Measurements from ENCODE around the gene CLIP1.
"Not testable (repeated sequence)": the region's sequence is repeated elsewhere in the genome, so short reads cannot be mapped to it uniquely, and the experiment has no call there.

Gene CLIP1

DNA sequence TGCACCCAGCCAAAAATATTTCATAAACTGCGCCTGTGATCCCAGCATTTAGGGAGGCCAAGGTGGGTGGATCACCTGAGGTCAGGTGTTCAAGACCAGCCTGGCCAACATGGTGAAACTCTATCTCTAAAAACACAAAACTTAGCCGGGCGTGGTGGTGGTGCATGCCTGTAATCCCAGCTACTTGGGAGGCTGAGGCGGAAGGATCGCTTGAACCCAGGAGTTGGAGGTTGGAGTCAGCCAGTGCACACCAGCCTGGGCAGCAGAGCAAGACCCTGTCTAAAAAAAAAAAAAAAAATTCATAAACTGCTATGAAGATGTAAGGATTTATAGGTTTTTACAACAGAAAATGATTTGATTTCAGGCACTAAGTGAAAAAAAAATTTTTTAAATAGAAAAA, 6.6 kb upstream of the CLIP1 start:
- not testable (repeated sequence) for DNase-seq

DNA sequence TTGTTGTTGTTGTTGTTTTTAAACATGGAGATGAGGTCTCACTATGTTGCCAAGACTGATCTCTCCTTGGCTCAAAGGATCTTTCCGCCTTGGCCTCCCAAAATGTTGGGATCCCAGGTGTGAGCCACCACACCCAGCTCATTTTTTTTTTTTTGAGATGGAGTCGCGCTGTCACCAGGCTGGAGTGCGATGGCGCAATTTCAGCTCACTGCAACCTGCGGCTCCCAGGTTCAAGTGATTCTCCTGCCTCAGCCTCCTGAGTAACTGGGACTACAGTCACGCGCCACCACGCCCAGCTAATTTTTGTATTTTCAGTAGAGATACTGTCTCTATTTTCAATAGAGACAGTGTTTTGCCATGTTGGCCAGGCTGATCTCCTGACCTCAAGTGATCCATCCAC, 4.9 kb upstream of the CLIP1 start:
- no peak for DNase-seq

DNA sequence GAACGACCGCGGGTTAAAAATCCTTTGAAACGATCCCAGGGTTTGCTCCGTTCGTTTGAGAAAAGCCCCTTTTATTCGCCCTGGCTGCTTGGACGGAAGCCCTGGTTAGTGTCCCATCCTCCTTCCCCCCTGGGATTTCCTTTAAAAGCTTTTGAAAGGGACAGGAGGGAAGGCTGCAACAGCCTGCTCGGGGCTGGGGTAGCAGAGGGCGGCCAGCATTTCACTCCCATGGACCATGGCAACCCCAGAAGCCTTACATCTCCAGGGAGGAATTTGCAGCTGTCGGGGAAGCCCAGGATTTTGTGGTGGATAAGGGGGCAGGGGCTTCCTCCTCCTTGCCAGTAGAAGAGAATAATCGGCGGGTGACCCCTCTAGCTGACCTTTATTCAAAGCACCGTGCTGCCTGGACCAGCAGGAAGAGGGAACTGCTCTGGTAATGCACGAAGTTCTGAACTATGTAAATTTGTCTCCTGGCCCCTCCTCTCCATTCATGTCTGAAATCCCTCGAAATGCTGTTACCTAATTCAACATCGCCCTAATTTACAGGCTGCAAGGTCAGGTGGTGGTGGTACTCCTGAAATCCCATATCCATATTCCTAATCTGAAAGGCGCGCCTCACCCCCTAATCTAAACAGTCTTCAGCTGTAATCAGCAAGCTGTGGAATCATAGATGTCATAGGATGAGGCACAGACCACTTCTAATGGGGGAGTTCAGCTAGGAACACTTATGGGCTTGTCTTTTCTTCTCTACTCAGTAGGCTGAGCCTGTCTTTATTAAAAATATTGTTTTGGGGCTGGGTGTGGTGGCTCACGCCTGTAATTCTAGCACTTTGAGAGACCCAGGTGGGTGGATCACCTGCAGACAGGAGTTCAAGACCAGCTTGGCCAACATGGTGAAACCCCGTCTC, 1.0 kb upstream of the CLIP1 start:
- DNase-seq: no peak

DNA sequence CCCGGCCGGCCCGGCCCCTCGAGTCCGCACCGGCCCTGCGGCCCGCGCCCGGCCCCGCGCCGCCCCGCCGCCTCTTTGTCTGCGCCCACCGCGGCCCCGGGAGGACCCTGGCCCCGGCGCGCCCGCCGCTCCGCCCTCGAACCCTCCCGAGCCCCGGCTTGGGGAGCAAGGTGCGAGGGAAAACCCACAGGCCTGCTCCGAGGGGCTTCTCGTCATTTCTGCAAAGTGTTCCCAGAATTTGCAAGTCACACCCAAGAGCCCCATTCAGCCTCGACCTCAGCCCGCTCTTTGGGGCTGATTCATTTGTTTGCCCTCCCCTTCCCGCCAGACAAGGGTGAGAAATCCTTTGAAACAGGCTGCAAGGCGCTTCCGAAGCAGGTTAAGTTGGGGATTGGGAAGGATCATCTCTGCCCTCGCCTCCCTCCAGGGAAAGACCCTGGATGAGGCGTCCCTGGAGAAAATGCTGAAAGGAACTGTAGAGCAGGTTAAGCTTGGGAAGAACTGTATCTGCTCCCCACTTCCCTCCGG, 325 bp upstream of the CLIP1 start:
- peak; percentile 41 for DNase-seq

DNA sequence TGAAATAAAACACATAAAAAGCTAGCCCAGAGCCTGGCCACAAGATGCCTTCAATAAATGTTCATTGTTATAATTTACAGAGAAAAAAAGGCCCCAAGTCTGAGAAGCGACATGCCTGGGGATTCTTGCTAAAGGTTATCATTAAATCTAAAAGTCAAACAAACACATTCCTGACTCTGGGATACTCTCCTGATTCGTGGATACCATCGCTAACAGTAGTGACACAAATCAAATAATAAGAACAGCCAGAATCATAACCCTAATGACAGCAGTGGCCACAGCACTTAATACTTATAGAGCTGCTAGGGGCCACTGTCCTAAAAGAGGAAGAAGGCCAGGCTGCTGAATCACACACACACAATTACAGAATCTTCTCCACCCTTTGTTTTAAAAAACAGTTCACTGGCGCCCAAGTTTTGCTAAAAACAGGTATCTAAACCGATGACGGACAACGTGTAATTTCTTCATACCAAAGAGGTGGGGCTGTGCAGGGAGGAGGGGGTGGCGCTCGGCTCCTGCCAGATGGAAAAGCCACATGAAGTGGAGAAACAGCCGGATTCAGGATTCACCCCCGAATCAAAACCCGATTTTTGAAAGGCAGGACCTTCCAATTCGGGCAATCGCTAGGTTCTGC, 1.2 kb downstream of the CLIP1 start:
- no peak for DNase-seq

DNA sequence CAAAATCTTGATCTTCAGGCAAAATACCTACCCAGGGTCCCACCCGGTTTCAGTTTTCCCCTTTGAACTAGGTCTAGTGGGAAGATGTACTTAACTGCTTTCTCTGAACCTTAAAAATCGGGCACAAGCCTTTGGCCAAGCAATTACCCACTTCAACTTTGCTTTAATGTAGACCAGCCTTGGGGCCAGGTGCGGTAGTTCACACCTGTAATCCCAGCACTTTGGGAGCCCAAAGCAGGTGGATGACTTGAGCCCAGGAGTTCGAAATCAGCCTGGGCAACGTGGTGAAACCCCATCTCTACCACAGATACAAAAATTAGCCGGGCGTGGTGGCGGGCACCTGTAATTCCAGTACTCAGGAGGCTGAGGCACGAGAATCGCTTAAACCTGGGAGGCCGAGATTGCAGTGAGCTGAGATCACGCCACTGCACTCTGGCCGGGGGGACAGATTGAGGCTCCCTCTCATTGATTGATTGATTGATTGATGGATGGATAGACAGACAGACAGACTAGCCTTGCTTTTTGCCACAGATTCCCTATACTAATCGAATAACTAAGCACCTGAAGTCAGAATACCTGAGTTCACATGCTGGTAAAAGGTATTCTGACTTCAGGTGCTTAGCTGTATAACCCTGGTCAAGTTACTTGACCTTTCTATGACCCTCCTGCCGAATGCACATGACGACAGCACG, 1.9 kb downstream of the CLIP1 start:
- DNase-seq: no peak

DNA sequence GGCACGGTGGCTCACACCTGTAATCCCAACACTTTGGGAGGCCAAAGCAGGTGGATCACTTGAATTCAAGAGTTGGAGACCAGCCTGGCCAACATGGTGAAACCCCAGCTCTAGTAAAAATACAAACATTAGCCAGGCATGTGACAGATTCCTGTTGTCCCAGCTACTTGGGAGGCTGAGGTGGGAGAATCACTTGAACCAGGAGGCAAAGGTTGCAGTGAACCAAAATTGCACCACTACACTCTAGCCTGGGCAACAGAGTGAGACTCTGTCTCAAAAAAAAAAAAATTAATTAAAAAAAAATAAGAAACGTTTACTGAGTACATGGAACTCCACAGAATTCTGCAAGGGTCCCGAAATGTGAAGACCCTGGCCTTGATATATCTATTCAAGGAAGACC, 3.4 kb downstream of the CLIP1 start:
- not testable (repeated sequence) for DNase-seq

DNA sequence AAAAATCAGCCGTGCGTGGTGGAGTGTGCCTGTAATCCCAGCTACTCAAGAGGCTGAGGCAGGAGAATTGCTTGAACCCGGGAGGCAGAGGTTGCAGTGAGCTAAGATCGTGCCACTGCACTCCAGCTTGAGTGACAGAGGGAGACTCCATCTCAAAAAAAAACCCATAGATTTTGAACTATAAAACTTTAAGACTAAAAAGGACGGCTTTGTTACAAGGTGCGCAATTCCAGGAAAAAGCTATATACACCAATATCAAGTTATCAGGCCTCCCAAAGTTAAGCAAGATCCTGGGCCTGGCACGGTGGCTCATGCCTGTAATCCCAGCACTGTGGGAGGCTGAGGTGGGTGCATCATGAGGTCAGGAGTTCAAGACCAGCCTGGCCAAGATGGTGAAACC, 6.8 kb downstream of the CLIP1 start:
- DNase-seq: not testable (repeated sequence)

DNA sequence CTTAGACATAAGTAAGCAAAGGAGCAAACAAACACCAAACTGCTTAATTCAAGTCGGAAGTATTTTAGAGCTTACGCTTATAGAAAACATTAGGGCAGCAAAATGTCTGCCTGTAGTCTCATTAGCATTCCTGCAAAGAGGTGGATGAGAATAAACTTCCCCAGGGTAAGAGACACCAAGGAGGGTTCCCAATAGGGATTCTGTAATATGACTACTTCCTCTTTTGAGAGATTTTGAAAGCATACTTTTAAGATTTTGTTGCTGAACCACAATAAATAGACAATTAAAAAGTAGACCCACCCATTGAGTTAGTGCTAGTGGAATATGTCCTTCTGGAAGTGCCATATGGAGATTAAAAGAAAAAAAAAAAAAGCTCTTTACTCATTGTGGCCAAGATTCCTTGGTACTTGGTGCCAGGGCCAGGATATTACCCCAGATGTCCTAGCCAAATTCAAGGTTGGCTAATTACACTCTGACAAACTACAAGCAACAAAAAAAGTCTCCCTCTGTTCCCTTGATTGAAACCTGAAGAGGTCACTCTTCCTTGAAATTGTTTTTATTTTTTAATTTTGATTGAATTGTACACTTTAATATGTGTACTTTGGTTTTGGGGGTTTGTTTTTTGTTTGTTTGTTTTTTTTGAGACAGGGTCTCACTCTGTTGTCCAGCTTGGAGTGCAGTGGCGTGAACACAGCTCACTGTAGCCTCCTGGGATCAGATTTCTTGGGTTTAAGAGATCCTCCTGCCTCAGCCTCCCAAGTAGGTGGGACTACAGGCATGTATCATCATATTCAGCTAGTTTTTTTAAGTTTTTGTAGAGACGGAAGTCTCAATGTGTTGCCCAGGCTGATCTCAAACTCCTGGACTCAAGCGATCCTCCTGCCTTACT, 8.7 kb downstream of the CLIP1 start:
- DNase-seq: no peak

DNA sequence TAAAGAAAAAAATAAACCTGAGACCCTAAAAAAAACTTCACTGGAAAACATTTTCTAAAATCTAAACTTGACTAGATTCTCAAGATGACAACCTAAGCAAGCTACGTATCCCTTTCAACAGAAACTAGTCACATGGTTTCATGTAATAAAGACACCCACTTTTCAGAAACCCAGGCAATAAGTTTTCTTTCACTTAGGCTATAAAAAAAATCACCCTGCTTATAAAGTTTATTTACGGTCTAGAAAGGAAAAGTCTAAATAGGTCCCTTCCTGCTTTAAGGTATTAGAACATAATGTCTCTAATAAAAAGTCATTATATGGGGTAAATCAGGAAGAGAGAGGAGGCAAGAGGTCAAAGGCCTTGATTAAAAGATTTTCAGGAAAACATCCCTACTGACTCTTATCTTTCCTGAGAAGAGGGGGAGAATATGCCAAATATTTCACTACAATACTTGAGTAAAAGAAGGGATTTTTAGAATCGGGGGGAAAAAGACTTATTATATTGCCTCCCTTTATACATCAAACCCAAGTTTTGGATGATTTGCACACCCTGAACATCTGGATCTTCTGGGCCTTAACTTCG, 9.5 kb downstream of the CLIP1 start:
- no peak for DNase-seq

DNA sequence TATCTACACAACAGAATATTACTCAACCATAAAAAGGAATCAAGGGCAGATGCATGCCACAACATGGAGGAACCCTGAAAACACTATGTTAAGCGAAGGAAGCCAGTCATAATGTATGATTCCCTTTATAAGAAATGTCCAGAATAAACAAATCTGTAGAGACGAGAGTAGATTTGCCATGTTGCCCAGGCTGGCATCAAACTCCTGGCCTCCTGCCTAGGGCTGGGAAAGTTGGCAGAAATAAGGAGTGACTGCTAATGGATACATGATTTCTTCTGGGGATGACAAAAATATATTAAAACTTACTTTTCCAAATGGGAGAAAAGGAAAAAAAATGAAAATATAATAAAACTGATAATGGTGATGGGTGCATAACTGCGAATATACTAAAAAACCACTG, 10.9 kb downstream of the CLIP1 start:
- no peak for DNase-seq

DNA sequence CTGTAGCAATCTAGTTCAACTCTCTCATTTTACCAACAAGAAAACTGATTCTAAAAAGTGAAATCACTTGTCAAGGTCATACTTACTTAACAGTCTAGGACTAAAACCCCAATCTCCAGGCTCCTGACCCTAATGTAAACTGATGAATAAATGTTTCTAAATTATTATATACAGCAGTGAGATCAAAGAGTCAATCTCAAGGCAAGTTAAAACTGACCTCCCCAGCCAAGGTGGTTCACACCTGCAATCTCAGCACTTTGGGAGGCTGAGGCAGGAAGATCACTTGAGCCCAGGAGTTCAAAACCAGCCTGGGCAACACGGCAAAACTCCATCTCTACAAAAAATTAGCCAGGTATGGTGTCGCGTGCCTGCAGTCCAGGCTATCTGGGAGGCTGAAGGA, 15.3 kb downstream of the CLIP1 start:
- no peak for DNase-seq

DNA sequence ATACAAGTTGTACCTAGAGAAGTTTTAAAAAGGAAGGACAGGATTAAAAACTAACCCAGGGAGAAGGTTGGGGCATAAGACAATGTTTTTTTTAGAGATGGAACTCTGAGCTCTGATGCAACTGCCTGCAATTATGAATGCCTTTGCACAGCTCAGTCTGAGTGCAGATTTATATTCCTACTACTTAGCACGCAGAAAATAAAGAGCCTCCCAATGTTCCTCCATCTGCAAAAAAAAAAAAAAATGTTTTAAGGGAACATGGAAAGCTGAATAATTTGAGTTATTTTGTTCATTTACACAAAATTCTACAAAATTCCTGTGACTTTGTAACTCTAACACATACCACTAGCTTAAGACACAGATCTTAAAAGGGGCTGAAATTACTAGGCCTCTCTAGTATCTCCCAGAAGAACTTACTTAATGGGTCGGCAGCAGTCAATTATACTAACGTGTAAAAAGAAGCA, 15.7 kb downstream of the CLIP1 start:
- no peak for DNase-seq

DNA sequence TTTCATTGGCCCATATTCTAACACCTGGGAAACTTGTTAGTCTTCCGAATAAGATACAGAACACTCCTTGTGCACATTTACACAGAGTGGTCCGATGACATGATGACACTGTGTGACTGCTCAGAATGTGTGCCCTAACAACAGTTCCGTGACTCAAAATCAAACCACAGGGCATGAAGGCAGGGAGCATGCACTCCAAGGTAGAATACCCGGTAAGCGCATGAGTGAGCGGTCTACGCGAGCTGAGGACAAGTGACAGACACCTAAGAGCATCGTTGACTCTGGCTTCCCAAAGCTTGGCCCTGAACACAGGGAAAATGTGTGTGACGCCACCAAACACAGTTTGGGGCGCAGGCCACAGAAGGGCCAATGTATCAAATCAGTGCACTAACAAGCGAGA, 18.6 kb downstream of the CLIP1 start:
- no peak for DNase-seq

DNA sequence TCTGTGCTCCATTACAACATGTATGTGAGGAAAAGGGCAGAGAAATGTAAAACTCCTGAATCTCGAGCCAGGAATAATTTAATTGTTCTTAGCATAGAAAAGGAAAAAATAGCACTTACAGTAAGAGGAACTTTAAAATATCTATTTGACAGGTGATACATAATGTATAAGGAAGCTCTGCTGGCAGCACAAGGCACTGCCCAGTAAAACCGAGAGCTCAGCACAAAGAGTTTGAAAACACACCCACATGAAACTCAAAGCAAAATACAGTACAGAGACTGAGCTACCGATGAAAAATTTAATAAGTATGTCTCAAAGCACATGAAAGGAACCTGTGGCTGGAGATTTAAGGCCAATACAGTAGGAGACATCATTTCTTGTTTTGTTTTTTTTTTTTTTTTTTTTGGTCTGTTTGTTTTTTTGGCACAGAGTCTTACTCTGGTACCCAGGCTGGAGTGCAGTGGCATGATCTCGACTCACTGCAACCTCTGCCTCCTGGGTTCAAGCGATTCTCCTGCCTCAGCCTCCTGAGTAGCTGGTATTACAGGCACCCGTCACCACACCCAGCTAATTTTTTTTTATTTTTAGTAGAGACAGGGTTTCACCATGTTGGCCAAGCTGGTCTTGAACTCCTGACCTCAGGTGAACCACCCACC, 19.2 kb downstream of the CLIP1 start:
- no peak for DNase-seq

DNA sequence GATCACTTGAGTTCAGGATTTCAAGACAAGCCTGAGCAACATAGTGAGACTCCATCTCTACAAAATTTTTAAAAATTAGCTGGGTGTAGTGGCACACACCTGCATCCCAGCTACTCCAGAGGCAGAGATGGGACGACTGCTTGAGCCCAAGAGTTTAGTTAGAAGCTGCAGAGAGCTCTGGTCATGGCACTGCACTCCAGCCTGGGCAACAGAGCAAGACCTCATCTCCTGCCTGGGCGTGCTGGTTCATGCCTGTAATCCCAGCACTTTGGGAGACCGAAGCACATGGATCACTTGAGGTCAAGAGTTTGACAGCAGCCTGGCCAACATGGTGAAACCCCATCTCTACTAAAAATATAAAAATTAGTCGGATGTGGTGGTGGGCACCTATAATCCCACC, 20.2 kb downstream of the CLIP1 start:
- DNase-seq: no peak

DNA sequence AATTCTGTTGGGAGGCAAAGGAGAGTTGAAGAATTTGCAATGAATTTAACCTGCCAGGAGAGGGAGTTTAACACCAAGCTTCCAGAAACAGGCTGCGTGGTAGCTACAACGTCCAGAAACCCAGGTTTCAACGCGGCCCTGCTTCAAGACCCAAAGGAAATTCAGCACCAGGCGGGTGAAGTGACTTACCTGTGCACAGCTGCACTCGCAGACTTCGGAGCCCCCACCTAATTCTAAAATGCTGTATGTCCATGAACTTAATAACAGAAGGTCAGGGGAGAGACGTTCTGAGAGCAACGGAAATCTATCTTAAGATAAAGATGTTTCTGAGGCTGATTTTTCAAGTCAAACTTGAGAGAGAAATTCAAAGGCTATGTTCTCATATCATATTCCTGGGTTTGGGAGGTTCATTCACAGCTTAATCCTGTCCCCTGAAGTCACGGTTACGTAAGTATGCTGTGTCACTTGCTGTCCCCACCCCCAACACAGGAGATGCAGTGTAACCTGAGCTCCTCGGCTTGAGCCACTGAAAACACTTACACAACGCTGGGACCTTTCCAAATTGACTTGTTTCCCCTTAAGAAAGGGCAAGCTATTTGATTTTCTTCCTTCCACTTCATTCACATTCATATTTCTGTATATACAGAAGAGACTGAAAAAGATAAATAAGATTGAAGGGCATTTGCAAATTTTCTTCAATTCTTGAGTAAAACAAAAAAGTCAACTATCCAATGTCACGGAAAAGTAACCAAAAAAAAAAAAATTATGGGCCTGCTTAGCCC, 22.7 kb downstream of the CLIP1 start:
- DNase-seq: peak; percentile 70

DNA sequence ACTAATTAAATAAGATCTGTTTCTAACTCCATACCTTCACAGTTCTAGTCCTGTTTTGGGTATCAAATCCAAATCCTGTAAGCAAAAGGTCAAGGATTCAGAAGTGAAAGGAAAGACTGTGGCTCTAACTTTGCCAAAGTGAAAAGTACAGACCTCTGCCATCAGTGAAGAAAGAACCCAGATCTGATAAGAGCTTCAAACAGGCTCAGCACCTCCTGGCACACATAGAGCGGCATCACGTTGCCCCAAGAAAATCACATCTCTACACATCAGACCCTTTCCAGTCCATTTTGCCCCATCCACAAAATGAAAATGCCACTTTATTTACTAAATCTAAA, 23.2 kb downstream of the CLIP1 start:
- no peak for DNase-seq

DNA sequence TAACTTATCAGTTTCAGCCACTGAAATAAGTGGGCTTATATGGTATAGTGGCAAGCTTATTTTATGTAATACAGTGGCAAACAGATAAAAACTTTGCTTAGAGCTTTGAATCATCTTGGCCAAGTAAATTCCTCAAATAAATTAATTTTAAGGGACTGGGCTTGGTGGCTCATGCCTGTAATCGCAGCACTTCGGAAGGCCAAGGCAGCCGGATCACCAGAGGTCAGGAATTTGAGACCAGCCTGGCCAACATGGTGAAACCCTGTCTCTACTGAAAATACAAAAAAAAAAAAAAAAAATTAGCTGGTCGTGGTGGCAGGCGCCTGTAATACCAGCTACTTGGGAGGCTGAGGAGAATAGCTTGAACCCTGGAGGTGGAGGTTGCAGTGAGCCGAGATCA, 24.5 kb downstream of the CLIP1 start:
- DNase-seq: not testable (repeated sequence)

DNA sequence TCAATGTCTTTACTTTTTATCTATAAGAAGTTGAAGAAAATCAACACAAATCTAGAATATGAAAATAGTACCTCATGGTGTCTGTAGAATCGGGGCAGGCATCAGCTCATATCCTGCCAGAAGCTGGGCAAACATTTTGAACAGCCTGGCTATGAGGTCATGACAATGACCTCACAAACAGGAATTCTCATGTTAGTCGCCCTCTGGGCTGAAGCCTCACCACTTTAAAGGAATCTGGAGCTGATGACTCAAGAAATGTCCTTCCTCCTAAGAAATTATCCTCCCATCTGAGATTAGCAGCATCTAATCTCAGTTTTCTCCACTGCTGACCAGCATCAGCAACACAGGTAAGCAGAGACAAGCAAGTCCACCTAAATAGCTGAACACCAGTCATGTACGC, 27.1 kb downstream of the CLIP1 start:
- DNase-seq: no peak

Measured in NCI-H774 (cell line).